GM23338 (cell line): ENCODE results near the gene ZNF728. TPM values are rescaled to one million over a fixed set of nuclear protein-coding genes. Genes with fewer than 3 reads are reported as not detected.
"Not testable (repeated sequence)": the region's sequence is repeated elsewhere in the genome, so short reads cannot be mapped to it uniquely, and the experiment has no call there.

Experiments
- ATAC-seq: fragments of 200-7000 bp; cut with Tn5 transposase; 3 replicates; pipeline ENCODE4 v1.9.1; 2020
- DNase-seq: peaks from one replicate; pipeline ENCODE4 v3.0.0-alpha.2; 2015; ENCODE audit warnings: low spot score
- H2AFZ ChIP-seq: fragments of 200-600 bp; sonication (generic); 2 replicates; pipeline ENCODE4 v1.8.0; 2016; ENCODE audit warnings: antibody characterized with exemption, mild to moderate bottlenecking, moderate library complexity
- H3F3A ChIP-seq: fragments of 200-600 bp; sonication (generic); replicated peaks from 2 replicates; pipeline ENCODE4 v1.8.0; 2017; ENCODE audit warnings: antibody characterized with exemption, mixed run types, low read depth
- H3K27ac ChIP-seq: fragments of 200-600 bp; sonication (generic); 2 replicates; pipeline ENCODE4 v1.6.1; 2016; ENCODE audit warnings: low read depth
- H3K27me3 ChIP-seq: fragments of 200-600 bp; sonication (generic); 2 replicates; pipeline ENCODE4 v1.8.0; 2016; ENCODE audit warnings: mild to moderate bottlenecking, mixed run types, moderate library complexity; ENCODE audit not compliant: insufficient read depth
- H3K36me3 ChIP-seq: fragments of 200-600 bp; sonication (generic); 2 replicates; pipeline ENCODE4 v1.8.0; 2016; ENCODE audit warnings: mild to moderate bottlenecking; ENCODE audit not compliant: insufficient read depth
- H3K4me1 ChIP-seq: fragments of 200-600 bp; sonication (generic); 2 replicates; pipeline ENCODE4 v1.8.0; 2016; ENCODE audit warnings: mild to moderate bottlenecking, moderate library complexity; ENCODE audit not compliant: insufficient read depth
- H3K4me2 ChIP-seq: fragments of 200-600 bp; sonication (generic); 2 replicates; pipeline ENCODE4 v1.7.1; 2017; ENCODE audit warnings: mixed run types
- H3K4me3 ChIP-seq: fragments of 200-600 bp; sonication (generic); 2 replicates; pipeline ENCODE4 v1.6.1; 2016; ENCODE audit warnings: mixed run types
- H3K79me2 ChIP-seq: fragments of 200-600 bp; sonication (generic); replicated peaks from 2 replicates; pipeline ENCODE4 v1.8.0; 2017; ENCODE audit warnings: mild to moderate bottlenecking; ENCODE audit not compliant: insufficient read depth
- H3K9me2 ChIP-seq: fragments of 200-600 bp; sonication (generic); 2 replicates; pipeline ENCODE4 v1.8.0; 2017; ENCODE audit not compliant: insufficient read depth
- H4K20me1 ChIP-seq: fragments of 200-600 bp; sonication (generic); replicated peaks from 2 replicates; pipeline ENCODE4 v1.8.0; 2017; ENCODE audit warnings: mild to moderate bottlenecking; ENCODE audit not compliant: insufficient read depth
- H3K27ac Mint-ChIP-seq: 2 replicates; pipeline ENCODE4 v1.8.0; 2020; ENCODE audit warnings: inconsistent platforms, mild to moderate bottlenecking, moderate library complexity, mixed read lengths
- H3K27me3 Mint-ChIP-seq: 3 replicates; pipeline ENCODE4 v1.8.0; 2022; ENCODE audit warnings: low read depth, mild to moderate bottlenecking, moderate library complexity, mixed read lengths, inconsistent platforms; ENCODE audit not compliant: insufficient read depth, poor library complexity
- H3K36me3 Mint-ChIP-seq: 3 replicates; pipeline ENCODE4 v1.8.0; 2021; ENCODE audit warnings: low read depth, mild to moderate bottlenecking, inconsistent platforms, moderate library complexity, mixed read lengths
- H3K4me1 Mint-ChIP-seq: 3 replicates; pipeline ENCODE4 v1.8.0; 2020; ENCODE audit warnings: mild to moderate bottlenecking, inconsistent platforms, mixed read lengths
- H3K4me3 Mint-ChIP-seq: 3 replicates; pipeline ENCODE4 v1.8.0; 2021; ENCODE audit warnings: moderate library complexity, mild to moderate bottlenecking, inconsistent platforms, mixed read lengths
- H3K9me3 Mint-ChIP-seq: 3 replicates; pipeline ENCODE4 v1.8.0; 2020; ENCODE audit warnings: moderate library complexity, mild to moderate bottlenecking, inconsistent platforms, mixed read lengths
- CREB1 ChIP-seq: fragments of 250-450 bp; sonication (Bioruptor Pico); IDR thresholded peaks from 2 replicates; pipeline ENCODE4 v1.5.0; 2020; ENCODE audit warnings: low read depth, mild to moderate bottlenecking, moderate library complexity
- CTCF ChIP-seq, 2 experiments: fragments of 200-600 bp in 1 of 2; sonication (generic) in 1 of 2; conservative IDR thresholded peaks; 2 replicates each; pipeline versions ENCODE4 v1.5.1 to v1.6.1; 2016 to 2017; ENCODE audit warnings: antibody characterized with exemption in 2 of 2, low read depth in 2 of 2, mild to moderate bottlenecking in 2 of 2, moderate library complexity in 1 of 2
- ETS1 ChIP-seq: IDR thresholded peaks from 2 replicates; pipeline ENCODE4 v1.6.1; 2016; ENCODE audit warnings: antibody characterized with exemption
- EZH2phosphoT487 ChIP-seq: fragments of 200-600 bp; sonication (generic); IDR thresholded peaks from one replicate; pipeline ENCODE4 v1.8.1; 2018; ENCODE audit warnings: antibody characterized with exemption; ENCODE audit not compliant: unreplicated experiment
- JUNB ChIP-seq: IDR thresholded peaks from one replicate; pipeline ENCODE4 v1.6.1; 2016; ENCODE audit warnings: antibody characterized with exemption; ENCODE audit not compliant: unreplicated experiment
- NANOG ChIP-seq: IDR thresholded peaks from 2 replicates; pipeline ENCODE4 v1.6.1; 2016; ENCODE audit warnings: antibody characterized with exemption, borderline replicate concordance
- POLR2AphosphoS5 ChIP-seq: IDR thresholded peaks from 2 replicates; pipeline ENCODE4 v1.6.1; 2016; ENCODE audit warnings: antibody characterized with exemption, low read depth
- REST ChIP-seq: IDR thresholded peaks from one replicate; pipeline ENCODE4 v1.6.1; 2018; ENCODE audit warnings: antibody characterized with exemption; ENCODE audit not compliant: unreplicated experiment
- STAT1 ChIP-seq: IDR thresholded peaks from one replicate; pipeline ENCODE4 v1.6.1; 2016; ENCODE audit warnings: antibody characterized with exemption; ENCODE audit not compliant: unreplicated experiment
- ZNF114 ChIP-seq: fragments of 250-450 bp; sonication (Bioruptor Pico); IDR thresholded peaks from 2 replicates; pipeline ENCODE4 v1.5.0; 2020; ENCODE audit warnings: mild to moderate bottlenecking, moderate library complexity
- ZNF462 ChIP-seq: fragments of 250-450 bp; sonication (Bioruptor Pico); IDR thresholded peaks from 2 replicates; pipeline ENCODE4 v1.5.0; 2020; ENCODE audit warnings: mild to moderate bottlenecking, moderate library complexity
- polyA plus RNA-seq: library from polyadenylated mRNA; unstranded; fragments of >200 nt; fragmentation: Nextera tagmentation; extraction: Ambion mirVana; gene quantifications from 2 replicates; pipeline ENCODE4 v1.2.1, GENCODE V29; 2016
- total RNA-seq: library from RNA; depleted of rRNA; stranded (reverse); fragments of >200 nt; shearing (Covaris generic); gene quantifications from 2 replicates; pipeline ENCODE4 v1.2.3, GENCODE V29; 2014

The ZNF728 gene
- total and polyA plus RNA-seq, 2 experiments from 2014 or later, result 0.10 TPM; not detected in 1

- not testable (repeated sequence) for H3K4me3 ChIP-seq, H3K4me1 ChIP-seq, H3K27ac Mint-ChIP-seq, H2AFZ ChIP-seq, H3F3A ChIP-seq, DNase-seq, H3K27me3 Mint-ChIP-seq, H3K4me1 Mint-ChIP-seq, H3K27me3 ChIP-seq, H3K36me3 ChIP-seq, H3K4me2 ChIP-seq, H3K79me2 ChIP-seq, H3K27ac ChIP-seq, H4K20me1 ChIP-seq, H3K9me2 ChIP-seq, ATAC-seq, H3K4me3 Mint-ChIP-seq
- peaks cover 16% of the 10 kb centered on the region for H3K36me3 Mint-ChIP-seq
- H3K9me3 Mint-ChIP-seq, result peaks cover 93% of the 10 kb centered on the region
Observed at GRCh38 chr19:22994957-22995356, 8.0 kb downstream of the ZNF728 start.

GRCh38 chr19:22976248-22976647 is 26.7 kb downstream of the ZNF728 start:
- ATAC-seq (no peak), DNase-seq (no peak)
- TF ChIP-seq CREB1 (no peak), JUNB (no peak), POLR2AphosphoS5 (no peak), CTCF (conservative IDR thresholded peaks at IDR 0.05; ENCODE audit: low read depth in 2 of 2) (no peak), STAT1 (no peak), NANOG (no peak), REST (no peak), EZH2phosphoT487 (no peak), ZNF462 (no peak), ETS1 (no peak), ZNF114 (CRISPR knock-in tag) (no peak)

More at GRCh38 chr19:22976248-22976647, 26.7 kb downstream of the ZNF728 start:
- Mint-ChIP-seq H3K4me3 (no peak overlapping the region), H3K27ac (no peak overlapping the region), H3K4me1 (no peaks in the 10 kb centered on the region), H3K36me3 (peaks cover 38% of the 10 kb centered on the region), H3K9me3 (peaks cover 88% of the 10 kb centered on the region), H3K27me3 (no peaks in the 10 kb centered on the region)
- no peak overlapping the region for H2AFZ ChIP-seq
- H3K27ac ChIP-seq, result no peak overlapping the region
- peaks cover 9% of the 10 kb centered on the region for H3K36me3 ChIP-seq
- H3K27me3 ChIP-seq, result no peaks in the 10 kb centered on the region
- H3K9me2 ChIP-seq, result no peaks in the 10 kb centered on the region
- no peak overlapping the region; the same call in 1 of the 2 replicates for H3K4me3 ChIP-seq
- H3K4me1 ChIP-seq, result no peaks in the 10 kb centered on the region
- H3F3A ChIP-seq, result no peaks in the 10 kb centered on the region
- H4K20me1 ChIP-seq, result no peaks in the 10 kb centered on the region
- H3K79me2 ChIP-seq, result no peaks in the 10 kb centered on the region
- H3K4me2 ChIP-seq, result no peak overlapping the region
